Lower leg skin (tissue), 4 donors: Measurements from ENCODE around the gene DIO2. TPM values are rescaled to one million over a fixed set of nuclear protein-coding genes. Genes with fewer than 3 reads are reported as not detected.

ENCODE experiments used
- DNase-seq, 2 donors: peaks; one replicate each; pipeline ENCODE4 v3.0.0-alpha.2; 2019; ENCODE audit warnings: low spot score in 2 of 2
- H3K4me3 ChIP-seq: fragments of 200-600 bp; sonication (generic); 2 replicates; pipeline ENCODE4 v1.5.1; 2017; ENCODE audit warnings: mild to moderate bottlenecking, low read depth; ENCODE audit not compliant: poor library complexity, severe bottlenecking
- POLR2A ChIP-seq, 2 donors: fragments of 450-650 bp; IDR thresholded peaks; one replicate each; pipeline ENCODE4 v1.6.1; 2016 to 2017; ENCODE audit warnings: antibody characterized with exemption in 2 of 2, mild to moderate bottlenecking in 1 of 2, moderate library complexity in 1 of 2
- WGBS, 2 donors: methylation state at CpG; one replicate each; pipeline ENCODE4 v1.1.5; 2018; 5-methylcytosine and 5-hydroxymethylcytosine counted together
- intact Hi-C: fragments of 100-400 bp; cut with DNase I; formaldehyde crosslinking; loops from one replicate; pipeline ENCODE4 v1.15.0; 2023; ENCODE audit warnings: low total_unique reads
- total RNA-seq, 4 donors: library from RNA; depleted of rRNA; stranded (reverse); fragments of >200 nt; gene quantifications; one replicate each; pipeline ENCODE4 v1.1.0, GENCODE V29; 2016
- TF ChIP-seq, protein P1 (sequence below), 3 donors: fragments of 450-650 bp; IDR thresholded peaks; one replicate each; pipeline ENCODE4 v1.5.1; 2016; ENCODE audit warnings: antibody characterized with exemption in 3 of 3, mild to moderate bottlenecking in 3 of 3, moderate library complexity in 2 of 3

The DIO2 gene
- total RNA-seq, 4 donors from 2014 or later: 2.8 to 16.5 (median 10.4) TPM

GRCh38 chr14:80167793-80168448 is 43.4 kb downstream of the DIO2 start:
- H3K4me3 ChIP-seq: no peak overlapping the region
- no peak for DNase-seq
- 61 to 66% methylated on average over 6 of the region's 6 CpGs for WGBS, 2 donors
- TF ChIP-seq, protein P1, sequence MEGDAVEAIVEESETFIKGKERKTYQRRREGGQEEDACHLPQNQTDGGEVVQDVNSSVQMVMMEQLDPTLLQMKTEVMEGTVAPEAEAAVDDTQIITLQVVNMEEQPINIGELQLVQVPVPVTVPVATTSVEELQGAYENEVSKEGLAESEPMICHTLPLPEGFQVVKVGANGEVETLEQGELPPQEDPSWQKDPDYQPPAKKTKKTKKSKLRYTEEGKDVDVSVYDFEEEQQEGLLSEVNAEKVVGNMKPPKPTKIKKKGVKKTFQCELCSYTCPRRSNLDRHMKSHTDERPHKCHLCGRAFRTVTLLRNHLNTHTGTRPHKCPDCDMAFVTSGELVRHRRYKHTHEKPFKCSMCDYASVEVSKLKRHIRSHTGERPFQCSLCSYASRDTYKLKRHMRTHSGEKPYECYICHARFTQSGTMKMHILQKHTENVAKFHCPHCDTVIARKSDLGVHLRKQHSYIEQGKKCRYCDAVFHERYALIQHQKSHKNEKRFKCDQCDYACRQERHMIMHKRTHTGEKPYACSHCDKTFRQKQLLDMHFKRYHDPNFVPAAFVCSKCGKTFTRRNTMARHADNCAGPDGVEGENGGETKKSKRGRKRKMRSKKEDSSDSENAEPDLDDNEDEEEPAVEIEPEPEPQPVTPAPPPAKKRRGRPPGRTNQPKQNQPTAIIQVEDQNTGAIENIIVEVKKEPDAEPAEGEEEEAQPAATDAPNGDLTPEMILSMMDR (IDR thresholded peaks at IDR 0.05): no peak
- no peak for TF ChIP-seq POLR2A (IDR thresholded peaks at IDR 0.05)
- intact Hi-C loops: no loop called here

- no peak overlapping the region for H3K4me3 ChIP-seq
- intact Hi-C loops: no loop called here
- 55 to 57% methylated on average over 9 of the region's 9 CpGs for WGBS, 2 donors
Measured at GRCh38 chr14:80164991-80165721, 46.1 kb downstream of the DIO2 start.

DNA sequence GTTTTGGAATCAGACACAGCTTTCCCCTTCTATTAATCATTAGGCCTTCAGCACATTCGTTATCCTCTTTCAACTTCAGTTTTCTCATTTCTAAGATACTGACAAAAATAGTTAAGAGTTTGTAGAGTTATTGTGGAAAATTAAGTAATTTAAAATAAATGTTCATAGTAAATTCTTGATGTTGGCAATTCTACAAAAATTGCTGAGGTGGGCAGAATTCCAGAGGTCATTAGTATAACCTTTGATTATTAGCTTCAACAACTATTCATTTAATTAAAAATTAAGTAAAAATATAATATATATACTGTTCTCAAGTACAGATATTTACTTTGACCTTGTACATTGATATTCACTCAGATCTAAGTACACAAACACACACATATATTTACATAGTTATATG is 58.5 kb downstream of the DIO2 start:
- no peak overlapping the region for H3K4me3 ChIP-seq
- intact Hi-C loops: no loop called here
- TF ChIP-seq, protein P1 (IDR thresholded peaks at IDR 0.05): no peak
- no peak for TF ChIP-seq POLR2A (IDR thresholded peaks at IDR 0.05)
- WGBS, 2 donors: 42 to 46% methylated on average over 1 of the region's 1 CpG
- no peak for DNase-seq

More at GRCh38 chr14:80164991-80165721, 46.1 kb downstream of the DIO2 start:
- DNase-seq: no peak
- TF ChIP-seq, protein P1 (IDR thresholded peaks at IDR 0.05): no peak
- no peak for TF ChIP-seq POLR2A (IDR thresholded peaks at IDR 0.05)

- TF ChIP-seq, protein P1 (IDR thresholded peaks at IDR 0.05): no peak
- TF ChIP-seq POLR2A (IDR thresholded peaks at IDR 0.05): no peak
- DNase-seq: no peak
- H3K4me3 ChIP-seq: no peak overlapping the region
- intact Hi-C loops: no loop called here
Measured at GRCh38 chr14:80152166-80152565, 59.1 kb downstream of the DIO2 start.

GRCh38 chr14:80150301-80150700 is 61.0 kb downstream of the DIO2 start:
- WGBS, 2 donors: 58 to 90% methylated on average over 1 of the region's 1 CpG
- no peak overlapping the region for H3K4me3 ChIP-seq
- intact Hi-C loops: no loop called here
- TF ChIP-seq, protein P1 (IDR thresholded peaks at IDR 0.05): no peak
- no peak for TF ChIP-seq POLR2A (IDR thresholded peaks at IDR 0.05)
- no peak for DNase-seq
